Ascending aorta (tissue), 2 donors: ENCODE measurements around the gene EIF5B. TPM values are rescaled to one million over a fixed set of nuclear protein-coding genes. Genes with fewer than 3 reads are reported as not detected.

Experiments used
- DNase-seq, 2 donors: peaks; one replicate each; pipeline ENCODE4 v3.0.0-alpha.2; 2019; ENCODE audit warnings: low spot score in 2 of 2
- H3K27ac ChIP-seq, 2 donors: fragments of 200-600 bp; sonication (generic); one replicate each; pipeline ENCODE4 v1.5.1; 2016 to 2017; ENCODE audit warnings: mild to moderate bottlenecking in 1 of 2
- H3K27me3 ChIP-seq: fragments of 200-600 bp; sonication (generic); one replicate; pipeline ENCODE4 v1.5.1; 2017
- H3K36me3 ChIP-seq, 2 donors: fragments of 200-600 bp; sonication (generic); one replicate each; pipeline ENCODE4 v1.5.1; 2016
- H3K4me1 ChIP-seq, 2 donors: fragments of 200-600 bp; sonication (generic); one replicate each; pipeline ENCODE4 v1.5.1; 2016 to 2017; ENCODE audit warnings: mild to moderate bottlenecking in 1 of 2
- H3K4me3 ChIP-seq, 2 donors: fragments of 200-600 bp; sonication (generic); one replicate each; pipeline ENCODE4 v1.5.1; 2016 to 2017; ENCODE audit warnings: mild to moderate bottlenecking in 1 of 2
- H3K9me3 ChIP-seq, 2 donors: fragments of 200-600 bp; sonication (generic); one replicate each; pipeline ENCODE4 v1.5.1; 2016
- CTCF ChIP-seq, 3 experiments: fragments of 200-600 bp in 2 of 3; fragments of 450-650 bp in 1 of 3; sonication (generic) in 2 of 3; IDR thresholded peaks; one replicate each; pipeline ENCODE4 v1.5.1; 2016 to 2019; ENCODE audit warnings: antibody characterized with exemption in 3 of 3, mild to moderate bottlenecking in 1 of 3, moderate library complexity in 1 of 3
- intact Hi-C: fragments of 100-400 bp; cut with DNase I; formaldehyde crosslinking; loops from one replicate; pipeline ENCODE4 v1.15.1; 2023
- total RNA-seq: library from RNA; depleted of rRNA; stranded (reverse); fragments of >200 nt; gene quantifications from one replicate; pipeline ENCODE4 v1.1.0, GENCODE V29; 2016

The EIF5B gene
- total RNA-seq, 1 donor from 2014 or later: 38.2 TPM

- intact Hi-C loops: no loop called here
- Histone ChIP-seq H3K27ac (no peak overlapping the region), H3K27me3 (no peaks in the 10 kb centered on the region), H3K9me3 (peaks cover 0 to 9% of the 10 kb centered on the region in 2 donors), H3K36me3 (peaks cover 41 to 76% of the 10 kb centered on the region in 2 donors), H3K4me1 (no peaks in the 10 kb centered on the region), H3K4me3 (no peak overlapping the region)
- no peak for TF ChIP-seq CTCF (IDR thresholded peaks at IDR 0.05)
- DNase-seq: no peak
Observed at GRCh38 chr2:99377879-99378278, 40.7 kb downstream of the EIF5B start.

GRCh38 chr2:99380376-99381010 lies 43.3 kb downstream of the EIF5B start:
- H3K4me1 ChIP-seq: no peaks in the 10 kb centered on the region
- H3K27ac ChIP-seq: no peak overlapping the region
- intact Hi-C loops: no loop called here
- peaks cover 40 to 71% of the 10 kb centered on the region in 2 donors for H3K36me3 ChIP-seq
- H3K27me3 ChIP-seq: no peaks in the 10 kb centered on the region
- no peaks in the 10 kb centered on the region for H3K9me3 ChIP-seq
- no peak for DNase-seq
- no peak for TF ChIP-seq CTCF (IDR thresholded peaks at IDR 0.05)
- no peak overlapping the region for H3K4me3 ChIP-seq

GRCh38 chr2:99382143-99382542 lies 45.0 kb downstream of the EIF5B start:
- H3K27me3 ChIP-seq: no peaks in the 10 kb centered on the region

GRCh38 chr2:99386011-99386410 lies 48.8 kb downstream of the EIF5B start:
- no peak for TF ChIP-seq CTCF (IDR thresholded peaks at IDR 0.05)
- DNase-seq: no peak
- H3K27me3 ChIP-seq: no peaks in the 10 kb centered on the region
- peaks cover 0 to 3% of the 10 kb centered on the region in 2 donors for H3K4me1 ChIP-seq
- intact Hi-C loops: loop anchor here (5.0 kb wide), 1 partner anchor 49 kb away; the partner anchor contains the start of genes EIF5B and TXNDC9
- no peak overlapping the region for H3K4me3 ChIP-seq
- H3K36me3 ChIP-seq: peaks cover 21 to 37% of the 10 kb centered on the region in 2 donors
- no peak overlapping the region for H3K27ac ChIP-seq
- H3K9me3 ChIP-seq: no peaks in the 10 kb centered on the region

More at GRCh38 chr2:99382143-99382542, 45.0 kb downstream of the EIF5B start:
- intact Hi-C loops: no loop called here
- DNase-seq: no peak
- no peaks in the 10 kb centered on the region for H3K4me1 ChIP-seq
- H3K4me3 ChIP-seq: no peak overlapping the region
- peaks cover 34 to 57% of the 10 kb centered on the region in 2 donors for H3K36me3 ChIP-seq
- TF ChIP-seq CTCF (IDR thresholded peaks at IDR 0.05): no peak
- no peak overlapping the region for H3K27ac ChIP-seq
- H3K9me3 ChIP-seq: no peaks in the 10 kb centered on the region

GRCh38 chr2:99388892-99389291 lies 51.7 kb downstream of the EIF5B start:
- peaks cover 0 to 3% of the 10 kb centered on the region in 2 donors for H3K4me1 ChIP-seq
- intact Hi-C loops: loop anchor here (5.0 kb wide), 1 partner anchor 52 kb away; the partner anchor contains the start of genes EIF5B and TXNDC9
- no peaks in the 10 kb centered on the region for H3K9me3 ChIP-seq
- no peak for TF ChIP-seq CTCF (IDR thresholded peaks at IDR 0.05)
- H3K4me3 ChIP-seq: no peak overlapping the region
- no peak for DNase-seq
- H3K27me3 ChIP-seq: no peaks in the 10 kb centered on the region
- peak overlapping the region; percentile 41 to 64 for H3K27ac ChIP-seq
- H3K36me3 ChIP-seq: peaks cover 21 to 40% of the 10 kb centered on the region in 2 donors
